ENCODE data around the gene RXFP1.

Gene RXFP1

GRCh38 chr4:158527516-158527915 is 5.8 kb downstream of the RXFP1 start:
- no peak for TF ChIP-seq YY1 (IDR thresholded peaks at IDR 0.05; ENCODE audit: low read depth)
- TF ChIP-seq FOXM1 (IDR thresholded peaks at IDR 0.05; ENCODE audit: borderline replicate concordance, low read depth) = no peak
- TF ChIP-seq TEAD4 (IDR thresholded peaks at IDR 0.05) = no peak
- no peak for TF ChIP-seq RAD21 (IDR thresholded peaks at IDR 0.05; ENCODE audit: low read depth)
- no peak for TF ChIP-seq TAF1 (IDR thresholded peaks at IDR 0.05; ENCODE audit: low read depth)
- no peak for TF ChIP-seq TCF12 (IDR thresholded peaks at IDR 0.05; ENCODE audit: low read depth)
- TF ChIP-seq ZBTB7A (IDR thresholded peaks at IDR 0.05; ENCODE audit: low read depth) = no peak

DNA sequence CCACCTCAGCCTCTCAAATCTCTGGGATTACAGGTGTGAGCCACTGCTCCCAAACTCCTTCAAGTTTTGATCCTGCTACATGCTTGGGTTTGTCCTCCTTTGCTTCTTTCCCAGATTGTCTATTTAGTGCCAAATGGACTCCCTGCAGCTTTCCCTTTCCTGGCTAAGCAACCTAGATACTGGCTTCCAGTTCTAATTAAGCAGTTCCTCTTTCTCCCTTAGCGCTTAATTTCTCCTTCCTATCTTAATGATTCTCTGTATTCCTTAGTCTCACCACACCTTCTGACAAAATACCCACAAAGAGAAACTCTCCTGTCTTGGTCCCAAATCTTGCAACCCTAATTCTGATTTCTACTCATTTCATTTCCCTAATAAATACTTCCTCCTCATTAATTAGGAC is 7.8 kb downstream of the RXFP1 start:
- TF ChIP-seq CREB1 (IDR thresholded peaks at IDR 0.05; ENCODE audit: low read depth) (no peak), ZBTB7A (IDR thresholded peaks at IDR 0.05; ENCODE audit: low read depth) (no peak)

DNA sequence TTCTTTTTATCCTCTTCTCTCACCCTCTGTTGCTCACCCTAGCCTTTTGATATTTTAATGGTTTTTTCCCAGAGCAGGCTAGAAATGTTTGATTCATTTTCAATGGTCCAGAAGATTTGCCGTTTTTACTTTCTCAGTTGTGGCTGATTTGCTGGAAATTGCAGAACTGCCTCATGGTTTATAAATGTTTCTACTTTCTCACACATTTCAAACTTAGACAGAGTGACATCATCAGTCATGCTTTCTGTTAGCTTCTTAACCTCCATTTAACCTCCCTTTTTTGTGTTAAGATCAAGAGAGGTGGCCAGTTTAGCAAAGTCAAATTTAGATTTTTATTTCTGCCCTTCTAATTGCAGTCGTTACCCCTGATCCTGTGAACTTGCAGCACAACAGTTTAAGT is 8.7 kb downstream of the RXFP1 start:
- TF ChIP-seq TAF1 (IDR thresholded peaks at IDR 0.05; ENCODE audit: low read depth) = no peak
- TF ChIP-seq EP300 (IDR thresholded peaks at IDR 0.05; ENCODE audit: borderline replicate concordance) = no peak
- TF ChIP-seq RAD21 (IDR thresholded peaks at IDR 0.05; ENCODE audit: low read depth) = no peak
- TF ChIP-seq NFIC (IDR thresholded peaks at IDR 0.05) = no peak

DNA sequence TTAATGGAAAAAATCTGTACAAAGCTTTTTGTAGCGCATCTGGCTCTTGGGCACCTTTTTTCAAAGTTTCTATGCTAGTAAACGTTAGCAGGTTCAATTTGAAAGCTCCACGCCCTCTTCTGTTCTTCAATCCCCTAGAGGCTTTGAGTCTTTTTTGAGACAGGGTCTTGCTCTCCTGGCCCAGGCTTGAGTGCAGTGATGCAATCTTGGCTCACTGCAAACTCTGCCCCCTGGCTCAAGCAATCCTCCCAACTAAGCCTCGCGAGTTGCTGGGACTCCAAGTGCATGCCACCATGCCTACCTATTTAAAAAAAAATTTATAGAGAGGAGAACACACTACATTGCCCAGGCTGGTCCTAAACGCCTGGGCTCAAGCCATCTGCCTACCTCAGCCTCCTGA is 9.2 kb downstream of the RXFP1 start:
- TF ChIP-seq EGR1 (IDR thresholded peaks at IDR 0.05) (no peak), NFIC (IDR thresholded peaks at IDR 0.05) (no peak)

DNA sequence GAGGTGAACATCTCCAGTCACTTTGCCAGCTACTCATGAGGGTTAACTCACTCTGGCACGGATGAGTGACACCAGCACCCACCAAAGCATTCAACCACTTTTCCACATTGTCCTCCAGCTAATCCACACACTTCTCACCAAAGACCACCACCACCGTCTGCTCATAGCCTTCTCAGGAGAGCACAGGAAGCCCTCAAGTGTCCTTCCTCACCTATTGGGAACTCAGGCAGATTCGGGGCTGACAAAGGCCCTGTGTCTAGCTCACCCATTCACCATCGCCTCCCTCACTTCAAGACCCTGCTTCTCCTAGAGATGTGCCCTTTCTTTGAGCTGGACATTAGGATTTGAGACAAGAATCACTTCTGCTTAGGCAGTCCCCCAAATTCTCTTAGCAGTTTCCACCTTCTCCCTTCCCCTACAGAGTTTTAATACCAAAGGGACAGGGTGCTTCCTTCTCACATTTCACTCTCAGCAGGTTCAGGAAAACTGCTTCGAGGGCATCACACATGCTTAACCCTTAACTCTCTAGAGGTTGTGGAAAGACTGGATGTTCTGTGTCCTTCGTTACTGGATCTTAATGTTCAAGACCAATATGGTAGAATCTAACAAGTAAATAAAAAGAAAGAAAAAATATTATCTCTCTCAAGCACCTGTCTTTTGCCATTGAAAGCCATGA is 11.0 kb downstream of the RXFP1 start:
- no peak for TF ChIP-seq RAD21 (IDR thresholded peaks at IDR 0.05; ENCODE audit: low read depth)
- TF ChIP-seq TAF1 (IDR thresholded peaks at IDR 0.05; ENCODE audit: low read depth) = no peak
- no peak for TF ChIP-seq FOXM1 (IDR thresholded peaks at IDR 0.05; ENCODE audit: borderline replicate concordance, low read depth)
- TF ChIP-seq, protein P1, sequence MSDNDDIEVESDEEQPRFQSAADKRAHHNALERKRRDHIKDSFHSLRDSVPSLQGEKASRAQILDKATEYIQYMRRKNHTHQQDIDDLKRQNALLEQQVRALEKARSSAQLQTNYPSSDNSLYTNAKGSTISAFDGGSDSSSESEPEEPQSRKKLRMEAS (IDR thresholded peaks at IDR 0.05) = no peak
- TF ChIP-seq CEBPB (IDR thresholded peaks at IDR 0.05) = no peak
- TF ChIP-seq TEAD4 (IDR thresholded peaks at IDR 0.05) = no peak
- TF ChIP-seq YY1 (IDR thresholded peaks at IDR 0.05; ENCODE audit: low read depth) = no peak
- TF ChIP-seq, protein P2, sequence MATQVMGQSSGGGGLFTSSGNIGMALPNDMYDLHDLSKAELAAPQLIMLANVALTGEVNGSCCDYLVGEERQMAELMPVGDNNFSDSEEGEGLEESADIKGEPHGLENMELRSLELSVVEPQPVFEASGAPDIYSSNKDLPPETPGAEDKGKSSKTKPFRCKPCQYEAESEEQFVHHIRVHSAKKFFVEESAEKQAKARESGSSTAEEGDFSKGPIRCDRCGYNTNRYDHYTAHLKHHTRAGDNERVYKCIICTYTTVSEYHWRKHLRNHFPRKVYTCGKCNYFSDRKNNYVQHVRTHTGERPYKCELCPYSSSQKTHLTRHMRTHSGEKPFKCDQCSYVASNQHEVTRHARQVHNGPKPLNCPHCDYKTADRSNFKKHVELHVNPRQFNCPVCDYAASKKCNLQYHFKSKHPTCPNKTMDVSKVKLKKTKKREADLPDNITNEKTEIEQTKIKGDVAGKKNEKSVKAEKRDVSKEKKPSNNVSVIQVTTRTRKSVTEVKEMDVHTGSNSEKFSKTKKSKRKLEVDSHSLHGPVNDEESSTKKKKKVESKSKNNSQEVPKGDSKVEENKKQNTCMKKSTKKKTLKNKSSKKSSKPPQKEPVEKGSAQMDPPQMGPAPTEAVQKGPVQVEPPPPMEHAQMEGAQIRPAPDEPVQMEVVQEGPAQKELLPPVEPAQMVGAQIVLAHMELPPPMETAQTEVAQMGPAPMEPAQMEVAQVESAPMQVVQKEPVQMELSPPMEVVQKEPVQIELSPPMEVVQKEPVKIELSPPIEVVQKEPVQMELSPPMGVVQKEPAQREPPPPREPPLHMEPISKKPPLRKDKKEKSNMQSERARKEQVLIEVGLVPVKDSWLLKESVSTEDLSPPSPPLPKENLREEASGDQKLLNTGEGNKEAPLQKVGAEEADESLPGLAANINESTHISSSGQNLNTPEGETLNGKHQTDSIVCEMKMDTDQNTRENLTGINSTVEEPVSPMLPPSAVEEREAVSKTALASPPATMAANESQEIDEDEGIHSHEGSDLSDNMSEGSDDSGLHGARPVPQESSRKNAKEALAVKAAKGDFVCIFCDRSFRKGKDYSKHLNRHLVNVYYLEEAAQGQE (IDR thresholded peaks at IDR 0.05; ENCODE audit: low read depth) = no peak
- TF ChIP-seq EGR1 (IDR thresholded peaks at IDR 0.05) = no peak

- no peak for TF ChIP-seq CEBPB (IDR thresholded peaks at IDR 0.05)
- no peak for TF ChIP-seq FOXM1 (IDR thresholded peaks at IDR 0.05; ENCODE audit: borderline replicate concordance, low read depth)
- no peak for TF ChIP-seq ZBTB7A (IDR thresholded peaks at IDR 0.05; ENCODE audit: low read depth)
Observed at GRCh38 chr4:158534727-158535126, 13.0 kb downstream of the RXFP1 start.

DNA sequence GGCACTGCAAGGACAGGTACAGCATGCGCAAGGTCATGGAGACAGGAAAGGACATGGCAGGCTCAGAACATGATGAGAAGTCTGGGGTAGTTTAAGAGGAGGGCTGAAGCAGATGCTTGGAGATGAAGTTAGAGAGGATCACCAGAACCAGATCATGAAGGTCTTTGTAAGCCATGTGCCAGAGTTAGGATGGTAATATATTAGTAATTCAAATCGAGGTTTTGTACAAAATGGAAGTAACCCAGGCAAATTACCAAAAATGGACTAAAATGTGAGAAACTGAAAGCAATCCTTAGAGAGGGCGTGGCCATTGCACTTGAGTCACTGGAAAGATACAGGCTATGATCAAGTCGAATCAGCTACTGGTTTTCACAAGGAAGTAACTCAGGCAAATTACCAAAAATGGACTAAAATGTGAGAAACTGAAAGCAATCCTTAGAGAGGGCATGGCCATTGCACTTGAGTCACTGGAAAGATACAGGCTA is 13.5 kb downstream of the RXFP1 start:
- no peak for TF ChIP-seq TEAD4 (IDR thresholded peaks at IDR 0.05)
- TF ChIP-seq, protein P3, sequence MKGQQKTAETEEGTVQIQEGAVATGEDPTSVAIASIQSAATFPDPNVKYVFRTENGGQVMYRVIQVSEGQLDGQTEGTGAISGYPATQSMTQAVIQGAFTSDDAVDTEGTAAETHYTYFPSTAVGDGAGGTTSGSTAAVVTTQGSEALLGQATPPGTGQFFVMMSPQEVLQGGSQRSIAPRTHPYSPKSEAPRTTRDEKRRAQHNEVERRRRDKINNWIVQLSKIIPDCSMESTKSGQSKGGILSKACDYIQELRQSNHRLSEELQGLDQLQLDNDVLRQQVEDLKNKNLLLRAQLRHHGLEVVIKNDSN (IDR thresholded peaks at IDR 0.05) = no peak
- TF ChIP-seq EGR1 (IDR thresholded peaks at IDR 0.05) = no peak

GRCh38 chr4:158536833-158537232 is 15.2 kb downstream of the RXFP1 start:
- TF ChIP-seq, protein P3 (IDR thresholded peaks at IDR 0.05) = no peak
- no peak for TF ChIP-seq FOXM1 (IDR thresholded peaks at IDR 0.05; ENCODE audit: borderline replicate concordance, low read depth)
- TF ChIP-seq TEAD4 (IDR thresholded peaks at IDR 0.05) = no peak
- TF ChIP-seq RAD21 (IDR thresholded peaks at IDR 0.05; ENCODE audit: low read depth) = no peak
- no peak for TF ChIP-seq TCF12 (IDR thresholded peaks at IDR 0.05; ENCODE audit: low read depth)
- no peak for TF ChIP-seq NFIC (IDR thresholded peaks at IDR 0.05)
- no peak for TF ChIP-seq ZBTB7A (IDR thresholded peaks at IDR 0.05; ENCODE audit: low read depth)
- TF ChIP-seq EP300 (IDR thresholded peaks at IDR 0.05; ENCODE audit: borderline replicate concordance) = no peak
- TF ChIP-seq EGR1 (IDR thresholded peaks at IDR 0.05) = no peak
- TF ChIP-seq TAF1 (IDR thresholded peaks at IDR 0.05; ENCODE audit: low read depth) = no peak
- TF ChIP-seq, protein P2 (IDR thresholded peaks at IDR 0.05; ENCODE audit: low read depth) = no peak
- TF ChIP-seq, protein P1 (IDR thresholded peaks at IDR 0.05) = no peak
- no peak for TF ChIP-seq YY1 (IDR thresholded peaks at IDR 0.05; ENCODE audit: low read depth)
- TF ChIP-seq CEBPB (IDR thresholded peaks at IDR 0.05) = no peak
- TF ChIP-seq CREB1 (IDR thresholded peaks at IDR 0.05; ENCODE audit: low read depth) = no peak

All from Ishikawa (cell line).